Epithelial cell of esophagus (primary cell): Measurements from ENCODE around the gene RERG.

ENCODE experiments used
- DNase-seq: peaks from one replicate; pipeline ENCODE4 v3.0.0; 2010; ENCODE audit warnings: low read depth
- H3K4me3 ChIP-seq: 2 replicates; pipeline ENCODE4 v1.5.1; 2011; ENCODE audit warnings: mild to moderate bottlenecking, low read length, control low read depth
- CTCF ChIP-seq: IDR thresholded peaks from 2 replicates; pipeline ENCODE4 v1.5.1; 2011; ENCODE audit warnings: low read depth, mild to moderate bottlenecking, low read length, control low read depth, inconsistent platforms; ENCODE audit not compliant: insufficient read depth; ENCODE audit errors: missing control alignments

The RERG gene

GRCh38 chr12:15253990-15254389, 32.8 kb upstream of the RERG start:
- no peak for DNase-seq
- no peak overlapping the region for H3K4me3 ChIP-seq
- no peak for TF ChIP-seq CTCF

- no peak for TF ChIP-seq CTCF
- DNase-seq = no peak
- no peak overlapping the region for H3K4me3 ChIP-seq
Measured at GRCh38 chr12:15244926-15245325, 23.7 kb upstream of the RERG start.

- DNase-seq = no peak
- H3K4me3 ChIP-seq = no peak overlapping the region
- TF ChIP-seq CTCF = no peak
Measured at GRCh38 chr12:15244341-15244740, 23.1 kb upstream of the RERG start.

GRCh38 chr12:15243102-15243501, 21.9 kb upstream of the RERG start:
- DNase-seq = no peak
- H3K4me3 ChIP-seq = no peak overlapping the region
- TF ChIP-seq CTCF = no peak

- TF ChIP-seq CTCF = no peak
- H3K4me3 ChIP-seq = no peak overlapping the region
- no peak for DNase-seq
Measured at GRCh38 chr12:15240898-15241297, 19.7 kb upstream of the RERG start.

GRCh38 chr12:15234508-15234907, 13.3 kb upstream of the RERG start:
- DNase-seq = no peak
- no peak overlapping the region for H3K4me3 ChIP-seq
- TF ChIP-seq CTCF = no peak

GRCh38 chr12:15234011-15234410, 12.8 kb upstream of the RERG start:
- TF ChIP-seq CTCF = no peak
- H3K4me3 ChIP-seq = no peak overlapping the region
- no peak for DNase-seq
